ENCODE measurements around the gene ROR1.

The ROR1 gene

DNA sequence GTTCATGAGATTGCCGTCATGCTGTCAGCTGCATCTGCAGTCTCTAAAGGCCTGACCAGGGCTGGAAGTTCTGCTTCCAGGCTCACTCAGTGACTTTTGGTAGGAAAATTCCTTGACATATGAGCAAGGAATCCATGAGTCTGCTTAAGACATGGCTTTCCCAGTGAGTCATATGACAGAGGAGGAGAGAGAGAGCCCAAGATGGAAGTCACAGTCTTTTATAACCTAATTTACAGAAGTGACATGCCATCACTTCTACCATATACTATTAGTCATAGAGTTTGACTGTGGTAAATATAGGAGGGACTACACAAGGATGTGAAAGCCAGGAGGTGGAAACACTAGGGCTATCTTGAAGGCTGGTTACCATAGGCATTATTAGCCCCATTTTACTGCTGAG, 115.2 kb downstream of the ROR1 start:
- no peak for DNase-seq

DNA sequence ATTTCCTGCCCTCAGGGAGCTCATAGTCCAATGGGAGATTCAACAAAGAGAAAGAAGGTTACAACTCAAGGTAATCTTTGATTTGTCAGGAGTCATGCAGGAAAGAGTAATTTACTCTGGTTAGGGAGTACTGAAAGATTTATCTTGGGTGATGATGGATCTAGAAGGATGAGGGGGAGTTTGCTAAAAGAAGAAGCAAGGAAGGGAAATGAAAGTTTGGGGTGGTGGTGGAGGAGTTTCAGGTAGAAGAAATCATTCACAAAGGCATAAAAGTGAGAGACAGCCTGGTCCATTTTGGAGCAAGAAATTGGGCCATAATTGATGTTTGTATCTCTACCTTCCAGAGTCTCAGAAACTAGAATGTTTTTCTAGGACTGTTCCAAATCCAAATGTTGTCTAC, 116.7 kb downstream of the ROR1 start:
- no peak for DNase-seq

DNA sequence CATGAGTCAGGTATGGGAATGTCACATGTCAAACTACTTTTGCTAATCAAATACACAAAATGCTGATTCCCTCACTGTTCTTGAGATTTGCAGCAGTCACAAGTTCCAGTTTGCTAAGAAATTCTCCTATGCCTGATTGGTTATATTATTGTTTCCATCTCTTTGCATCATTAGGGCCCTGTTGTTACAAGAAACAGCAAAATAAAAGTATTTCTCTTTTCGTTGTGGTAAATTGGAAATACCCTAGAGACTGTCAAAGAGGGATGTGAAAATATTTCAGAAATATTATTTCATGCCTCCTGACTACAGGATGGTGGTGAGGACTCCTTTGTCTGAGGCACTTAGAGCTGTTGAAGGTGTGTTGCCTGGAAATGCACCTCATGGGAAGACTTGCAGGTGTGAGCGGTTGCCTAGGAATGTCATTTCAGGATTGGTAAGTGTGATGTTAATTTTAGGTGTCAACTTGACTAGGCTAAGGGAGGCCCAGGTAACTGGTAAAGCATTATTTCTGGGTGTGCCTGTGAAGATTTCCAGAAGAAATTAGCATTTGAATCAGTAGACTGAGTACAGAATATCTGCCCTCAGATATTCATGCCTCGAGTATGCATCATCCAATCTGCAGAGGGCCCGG, 117.4 kb downstream of the ROR1 start:
- no peak for DNase-seq

DNA sequence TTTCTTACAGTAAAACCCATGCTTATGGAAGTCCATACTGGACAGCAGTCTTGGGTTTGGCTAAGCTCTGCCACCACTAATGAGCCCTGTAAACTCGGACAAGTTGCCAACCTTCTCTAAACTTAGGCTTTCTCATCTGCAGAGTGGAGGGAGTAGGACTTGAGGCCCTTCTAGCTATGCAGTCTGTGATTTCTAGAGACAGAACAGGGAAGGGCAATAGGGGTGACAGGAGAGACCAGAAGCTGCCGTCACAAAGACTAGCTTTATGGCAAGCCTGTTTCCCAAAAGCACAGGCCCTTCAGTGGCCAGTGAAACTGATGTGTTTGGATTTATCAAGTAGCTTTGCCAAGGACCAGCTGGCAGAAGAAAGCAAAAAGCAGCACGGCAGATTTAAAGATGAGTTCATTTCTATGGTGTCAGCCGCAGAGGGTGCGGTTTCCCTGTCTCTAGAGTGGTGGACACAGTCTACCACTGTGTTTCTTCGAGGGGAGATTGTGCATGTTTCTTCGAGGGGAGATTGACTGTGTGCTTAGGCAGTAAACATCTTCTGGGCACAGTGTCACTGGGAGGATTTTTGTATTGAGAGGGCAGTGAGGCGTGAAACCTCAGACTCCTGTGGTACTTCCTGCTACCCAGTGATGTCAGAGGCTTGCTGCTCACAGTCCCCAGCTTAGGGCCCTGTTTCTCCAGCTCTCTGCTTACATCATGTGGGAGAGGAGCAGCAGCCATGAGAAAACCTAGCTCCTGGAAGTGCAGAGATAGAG, 119.0 kb downstream of the ROR1 start:
- peak; percentile 41 for DNase-seq

DNA sequence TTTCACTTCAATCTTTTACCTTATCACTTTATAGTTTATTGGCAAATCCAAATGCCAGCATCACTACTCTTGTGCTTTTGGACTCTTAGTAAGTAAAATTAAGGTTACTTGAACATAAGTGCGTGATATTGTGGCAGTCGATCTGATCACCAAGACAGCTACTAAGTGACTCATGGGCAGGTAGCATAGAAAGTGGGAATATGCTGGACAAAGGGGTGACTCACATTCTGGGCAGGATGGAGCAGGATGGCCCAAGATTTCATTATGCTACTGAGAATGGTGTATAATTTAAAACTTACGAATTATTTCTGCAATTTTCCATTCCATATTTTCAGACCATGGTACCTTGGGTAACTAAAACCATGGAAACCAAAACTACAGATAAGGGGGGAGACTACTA, 120.2 kb downstream of the ROR1 start:
- DNase-seq = no peak

DNA sequence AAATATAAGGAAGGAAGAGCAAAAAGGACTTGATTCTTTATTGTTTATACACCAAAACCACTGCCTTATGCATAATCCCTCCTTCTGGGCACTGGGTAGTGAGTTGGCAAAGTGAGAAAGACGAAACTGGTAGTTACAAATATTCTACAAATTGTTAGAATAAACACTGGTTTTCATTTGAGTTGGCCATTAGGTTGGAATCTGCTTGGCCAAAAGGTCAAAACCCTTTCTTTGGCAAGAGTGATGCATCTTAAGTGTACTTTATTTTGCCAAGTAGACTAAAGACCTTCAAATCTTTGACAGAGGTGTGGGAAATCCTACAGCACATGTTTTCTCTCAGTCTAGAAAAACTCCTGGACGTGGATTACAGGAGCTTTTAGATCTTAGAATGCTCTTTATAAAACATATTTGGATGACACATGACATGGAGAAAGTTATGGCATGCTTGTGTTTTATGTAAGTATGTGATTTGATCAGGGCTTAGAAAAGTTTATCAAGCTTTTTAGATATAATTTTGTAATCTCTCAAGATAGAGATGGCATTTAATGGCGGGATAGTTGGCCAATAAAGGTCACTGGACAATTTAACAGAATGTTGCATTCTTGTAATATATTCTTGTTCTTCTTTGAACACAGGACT, 120.9 kb downstream of the ROR1 start:
- no peak for DNase-seq

DNA sequence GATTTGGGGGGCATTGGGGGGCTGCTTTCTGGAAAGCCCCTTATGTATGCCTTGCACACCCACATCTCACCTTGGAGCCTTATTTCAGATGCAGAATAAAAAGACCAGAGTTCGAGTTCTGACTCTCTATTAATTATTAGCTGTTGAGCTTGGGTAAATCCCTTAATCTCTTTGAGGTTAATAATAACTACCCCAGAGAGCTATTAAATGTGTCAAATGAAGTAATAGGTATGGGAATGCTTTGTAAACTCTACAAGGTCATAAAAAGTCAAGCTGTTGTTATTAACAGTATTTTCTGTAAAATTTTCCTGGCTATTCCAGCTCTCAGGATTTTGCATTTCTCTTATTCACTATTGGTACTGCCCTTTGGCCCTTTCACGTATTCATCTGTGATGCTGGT, 122.9 kb downstream of the ROR1 start:
- DNase-seq = no peak

DNA sequence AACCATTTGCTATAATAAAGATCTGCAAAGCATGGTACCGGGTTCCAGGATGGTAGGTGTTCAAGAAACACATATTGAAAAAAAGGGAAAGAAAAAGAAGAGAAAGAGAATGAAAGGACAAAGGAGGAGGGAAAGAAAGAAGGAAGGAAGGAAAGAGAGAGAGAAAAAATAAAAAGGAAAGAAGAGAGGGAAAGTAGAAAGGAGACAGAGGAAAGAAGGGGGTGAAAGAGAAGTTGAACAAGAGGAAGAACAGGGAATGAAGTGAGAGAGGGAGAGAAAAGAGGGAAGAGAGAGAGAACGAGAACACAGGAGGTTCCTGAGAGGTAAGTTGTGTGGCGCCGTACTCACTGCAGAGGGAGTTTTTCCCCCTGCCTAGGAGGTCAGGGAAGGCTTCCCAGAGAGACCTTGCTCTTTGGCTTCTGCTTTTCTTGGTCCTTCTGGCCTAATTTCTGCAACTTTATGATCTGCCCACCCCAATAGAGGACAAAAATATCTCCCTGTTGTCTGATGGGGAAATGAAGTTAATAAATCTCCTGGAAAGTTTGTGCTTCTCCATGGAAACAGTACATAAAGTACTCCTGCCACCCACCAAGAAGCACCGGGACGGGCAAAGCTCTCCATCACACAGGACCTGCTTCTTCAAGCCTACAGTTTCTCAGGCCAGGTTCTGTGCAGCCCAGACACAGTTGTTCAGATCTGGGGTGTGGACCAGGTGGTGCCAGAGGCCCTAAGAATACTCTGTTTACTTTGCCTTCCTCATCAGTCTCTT, 124.8 kb downstream of the ROR1 start:
- DNase-seq = no peak

DNA sequence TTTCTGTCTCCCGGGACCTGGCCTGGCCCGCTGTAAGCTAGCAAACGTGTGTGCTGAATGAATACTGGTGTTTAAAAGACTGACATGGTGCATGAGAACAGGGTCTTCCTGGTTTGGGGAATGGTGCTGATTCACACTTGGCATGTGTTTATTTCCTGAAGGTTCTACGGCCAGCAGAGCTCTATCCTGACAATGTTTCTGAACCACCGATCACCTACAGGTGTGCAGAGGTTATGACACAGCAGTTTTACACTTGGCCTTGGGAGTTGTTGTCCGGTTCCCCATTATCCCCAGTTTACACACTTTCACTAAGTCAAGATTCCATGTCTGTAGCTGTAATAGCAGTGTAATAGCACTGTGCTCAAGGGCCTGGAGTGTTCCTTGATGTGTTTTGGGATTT, 127.3 kb downstream of the ROR1 start:
- DNase-seq = no peak

DNA sequence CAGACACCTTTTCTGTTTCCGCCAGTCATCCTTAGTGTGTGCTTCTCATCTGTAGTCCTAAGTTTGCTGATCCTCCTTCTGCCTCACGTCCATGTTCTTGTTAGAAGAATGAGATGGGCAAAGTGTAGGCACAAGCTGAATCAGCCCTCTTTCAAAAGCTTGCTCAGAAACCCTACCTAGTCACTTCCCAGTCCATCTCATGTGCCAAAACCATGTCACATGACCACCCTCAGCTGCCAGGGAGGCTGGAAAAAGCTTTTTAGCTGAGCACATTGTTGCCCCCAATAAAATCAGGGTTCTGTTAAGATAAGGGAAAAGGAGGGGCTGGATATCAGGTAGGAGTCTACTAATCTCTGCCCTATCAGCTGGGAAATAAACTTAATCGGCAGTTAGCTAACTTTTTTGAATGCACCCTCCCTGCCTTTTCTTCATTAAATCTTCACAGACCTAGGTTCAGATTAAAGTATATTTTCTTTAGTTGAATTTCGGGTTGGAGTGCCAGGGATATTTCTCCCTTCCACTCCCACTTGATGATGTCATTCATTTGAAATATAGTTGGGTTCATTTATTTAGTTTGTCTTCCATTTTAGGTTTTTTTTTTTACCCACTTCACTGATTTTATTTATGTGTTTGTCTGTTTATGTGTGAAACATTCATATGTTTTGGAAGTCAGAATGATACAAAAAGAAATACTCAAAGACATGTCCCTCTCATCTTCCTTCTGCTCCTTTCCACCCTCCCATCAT, 129.2 kb downstream of the ROR1 start:
- no peak for DNase-seq

DNA sequence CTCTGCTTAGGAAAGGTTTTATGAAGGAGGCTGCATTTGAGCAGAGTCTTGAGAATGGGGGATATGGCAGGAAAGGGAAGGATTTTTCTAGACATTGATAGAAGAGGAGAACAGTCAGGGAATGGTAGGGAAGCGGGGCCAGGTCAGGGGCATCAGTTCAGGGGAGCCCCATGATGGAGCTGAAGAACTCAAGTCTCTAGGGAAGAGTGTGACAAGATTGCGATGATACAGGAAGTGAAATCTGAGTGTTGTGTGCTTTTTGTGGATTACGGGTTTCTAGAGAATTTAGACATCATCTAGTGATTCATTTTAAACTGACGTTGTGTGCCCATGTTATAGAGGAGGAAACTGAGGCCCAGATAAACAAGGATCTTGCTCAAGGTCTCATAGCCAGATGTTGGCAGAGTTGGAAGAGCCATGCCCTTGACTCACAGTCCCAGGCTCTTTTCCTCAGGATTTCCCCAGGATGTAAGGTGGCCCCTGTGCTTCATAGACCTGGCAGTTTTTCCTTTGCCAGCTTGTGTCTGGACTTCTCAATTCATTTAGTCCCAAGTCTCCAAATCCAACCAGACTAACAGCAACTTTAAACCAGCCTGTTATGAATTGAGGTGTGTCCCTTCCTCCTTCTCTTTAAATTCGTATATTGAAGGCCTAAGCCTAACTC, 130.3 kb downstream of the ROR1 start:
- no peak for DNase-seq

DNA sequence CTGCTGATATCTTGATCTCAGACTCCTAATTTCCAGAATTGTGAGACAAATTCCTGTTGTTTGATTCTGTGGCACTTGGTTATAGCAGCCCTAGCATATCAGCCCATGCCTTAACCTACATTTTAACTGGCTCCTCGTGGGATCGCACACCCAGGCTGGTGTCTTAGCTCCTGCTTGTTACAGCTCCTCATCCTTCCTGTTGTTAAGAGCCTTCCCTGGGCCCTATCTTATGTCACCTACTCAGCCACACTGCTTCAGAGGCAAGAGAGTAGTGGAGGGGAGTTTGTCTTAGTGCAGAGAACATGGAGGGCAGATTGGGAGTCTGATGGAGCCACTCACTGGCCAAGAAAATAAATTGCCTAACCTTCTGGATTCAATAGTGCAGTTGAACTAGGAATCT, 131.0 kb downstream of the ROR1 start:
- no peak for DNase-seq

DNA sequence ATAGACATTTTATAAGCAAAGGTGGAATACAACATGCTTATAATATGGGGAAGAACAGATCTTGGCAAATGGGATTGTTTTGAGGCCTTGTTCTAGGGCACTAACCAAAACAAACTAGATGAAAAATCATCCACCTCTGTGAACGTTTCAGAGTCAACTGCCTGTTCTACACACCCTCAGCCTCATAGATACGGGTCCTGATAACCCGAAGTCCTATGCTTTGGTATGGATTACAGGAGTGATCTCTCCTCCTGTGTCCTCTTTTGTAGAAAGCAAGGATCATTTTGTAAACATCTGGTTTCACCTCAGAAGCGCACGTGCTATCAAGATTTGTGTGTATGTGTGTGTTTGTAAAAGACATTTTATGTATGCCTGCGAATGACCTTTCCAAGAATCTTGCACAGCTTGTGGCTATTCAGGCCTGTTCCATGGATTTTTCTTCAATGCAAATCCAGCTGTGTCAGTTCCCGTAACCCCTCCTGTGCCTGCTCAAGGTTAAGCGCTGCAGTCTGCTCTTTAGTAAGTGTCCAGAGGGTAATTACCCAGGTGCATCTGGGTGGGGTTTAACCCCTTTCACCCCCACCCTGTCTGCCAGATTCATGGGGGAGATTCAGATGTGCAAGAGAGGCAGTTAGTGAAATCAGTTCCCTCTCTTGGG, 132.4 kb downstream of the ROR1 start:
- DNase-seq = peak; percentile 12

DNA sequence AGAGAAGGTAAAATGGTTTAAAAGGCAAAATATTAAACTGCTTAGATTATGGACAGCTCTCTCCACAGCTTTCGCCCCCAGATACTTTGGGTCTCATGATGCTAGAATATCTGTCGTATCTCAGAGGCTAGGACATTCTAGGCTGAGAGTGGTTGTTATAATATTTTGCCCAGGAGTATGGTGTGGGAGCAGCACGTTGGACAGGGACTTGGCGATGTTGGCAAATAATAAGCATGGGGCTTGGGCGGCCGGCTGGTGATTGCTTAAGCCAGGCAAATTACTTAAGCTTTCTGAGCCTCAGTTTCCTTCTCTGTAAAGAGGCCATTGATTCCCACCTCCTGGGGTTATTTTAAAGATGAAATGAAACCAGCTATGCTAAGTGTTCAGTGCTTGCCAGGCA, 133.2 kb downstream of the ROR1 start:
- no peak for DNase-seq

DNA sequence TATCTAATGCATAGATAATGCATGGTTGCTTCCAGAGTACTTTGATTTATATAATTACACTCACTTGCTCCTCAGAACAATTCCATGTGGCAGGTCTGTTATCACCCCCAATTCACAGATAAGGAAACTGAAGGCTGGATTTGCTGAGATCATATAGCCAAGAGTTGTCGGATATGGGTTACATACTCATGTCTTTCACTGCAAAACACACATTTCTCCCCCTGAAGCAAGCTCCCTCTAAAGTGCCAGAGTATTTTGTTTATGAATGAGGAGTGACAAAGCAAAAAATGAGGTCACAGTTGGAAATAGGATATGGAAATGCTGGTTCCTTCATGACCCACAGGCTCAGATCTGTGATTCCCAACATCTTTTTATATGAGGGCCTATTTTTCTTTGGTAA, 134.2 kb downstream of the ROR1 start:
- no peak for DNase-seq

DNA sequence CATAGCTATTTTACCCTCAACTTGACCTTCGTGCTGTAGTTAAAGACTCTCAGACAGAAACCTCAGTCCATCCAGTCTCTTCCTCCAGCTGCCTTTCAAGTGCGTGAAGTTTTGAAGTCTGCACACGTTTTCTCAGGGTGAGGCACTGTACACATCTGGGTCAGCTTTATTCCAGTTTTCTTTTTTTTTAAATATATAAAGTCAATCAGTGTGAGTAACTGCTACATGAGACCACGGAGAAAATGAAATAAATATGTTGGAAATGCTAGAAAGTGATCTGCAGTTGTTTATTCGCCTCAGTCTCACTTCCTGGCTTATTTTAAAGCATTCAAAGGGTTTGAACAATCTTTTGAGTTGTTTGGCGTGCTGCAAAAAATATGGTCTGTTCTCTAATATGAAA, 135.7 kb downstream of the ROR1 start:
- DNase-seq = no peak

DNA sequence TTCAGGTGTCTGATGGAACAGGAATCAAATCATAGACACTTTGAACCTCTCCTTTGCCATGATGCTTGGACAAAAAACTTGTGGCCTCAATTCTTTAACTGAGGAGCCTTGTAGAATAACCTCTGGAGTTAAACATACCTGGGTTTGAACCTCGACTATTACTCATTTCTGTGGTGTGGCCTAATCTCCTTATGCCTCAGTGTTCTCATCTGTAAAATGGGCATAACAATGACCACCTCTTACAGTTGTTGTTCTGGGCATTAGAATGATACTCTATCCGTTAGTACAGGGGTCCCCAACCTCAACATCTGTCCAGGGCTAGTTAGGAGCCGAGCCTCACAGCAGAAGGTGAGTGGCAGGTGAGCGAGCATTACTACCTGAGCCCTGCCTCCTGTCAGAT, 137.2 kb downstream of the ROR1 start:
- no peak for DNase-seq

DNA sequence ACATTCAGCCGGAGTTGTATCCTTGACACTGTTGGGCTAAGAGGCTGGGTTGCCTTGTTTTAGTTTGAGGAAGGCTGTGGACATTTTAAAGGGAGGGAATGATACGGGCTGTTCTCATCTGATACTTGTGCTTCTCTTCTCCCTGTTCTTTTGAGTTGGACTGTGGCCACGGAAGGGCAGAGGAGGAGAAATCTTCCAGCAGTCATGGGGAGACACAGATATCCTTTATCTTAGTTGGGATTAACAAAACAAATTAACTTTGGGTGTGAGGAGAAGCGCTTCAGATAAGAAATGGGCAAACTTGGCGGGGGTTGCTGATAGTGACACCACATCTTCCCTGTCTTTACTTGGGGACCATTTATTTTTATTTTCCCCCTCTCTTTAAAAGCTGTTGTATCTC, 138.8 kb downstream of the ROR1 start:
- no peak for DNase-seq

DNA sequence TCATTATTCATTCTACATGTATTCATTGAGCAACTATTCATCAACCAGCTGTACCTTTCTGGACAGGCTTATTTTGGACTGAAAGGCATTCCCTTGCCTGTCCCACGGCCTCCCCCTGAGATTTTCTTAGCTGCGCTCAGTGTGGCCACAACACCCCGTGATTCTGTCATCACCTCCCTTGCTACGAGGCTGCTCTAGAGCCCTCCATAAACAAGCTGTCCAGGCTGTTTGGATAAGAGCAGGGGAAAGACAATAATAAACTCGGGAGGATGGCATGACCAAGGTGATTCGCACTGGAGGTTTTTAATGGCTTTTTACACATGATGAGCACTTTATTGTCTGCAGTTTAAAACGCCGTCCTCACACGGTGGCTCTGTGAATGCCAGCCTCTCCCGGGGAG, 139.7 kb downstream of the ROR1 start:
- DNase-seq = no peak

DNA sequence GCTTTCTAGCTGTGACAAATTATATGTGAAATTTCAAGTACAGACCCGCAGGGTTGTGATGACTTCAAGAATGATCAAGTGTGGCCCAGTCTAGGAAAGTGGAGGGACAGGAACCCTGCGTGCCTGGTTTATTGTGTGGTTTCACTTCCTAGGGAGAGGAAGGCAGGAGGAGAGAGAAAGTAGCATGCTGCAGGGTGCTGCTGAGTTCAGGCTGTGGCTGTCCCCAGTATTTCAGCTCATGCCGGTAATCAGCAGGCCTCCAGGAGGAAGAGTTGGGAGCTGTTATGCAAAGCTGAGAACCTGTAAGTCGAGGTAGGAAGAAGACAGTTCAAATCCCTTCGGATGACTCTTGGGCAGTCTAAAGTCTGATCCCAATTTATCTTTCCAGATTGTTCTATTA, 140.4 kb downstream of the ROR1 start:
- DNase-seq = no peak

DNA sequence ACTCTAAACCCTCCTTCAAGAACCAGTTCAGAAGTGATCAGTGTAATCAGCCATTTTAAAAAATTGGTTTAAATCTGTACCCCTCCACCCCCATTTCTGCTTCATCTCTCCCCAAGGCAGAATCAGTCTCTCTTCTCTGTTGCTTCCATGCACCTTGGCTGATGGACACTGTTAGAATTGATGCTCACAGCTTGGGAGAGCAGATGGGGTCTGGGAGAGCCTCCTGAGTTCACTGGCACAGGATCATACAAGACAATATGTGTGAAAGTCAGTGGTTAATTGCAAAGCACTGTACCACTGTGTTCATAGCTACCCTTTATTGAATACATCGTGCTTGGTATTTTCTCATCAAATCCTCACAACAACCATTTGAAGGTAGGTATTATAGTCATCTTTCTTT, 140.9 kb downstream of the ROR1 start:
- no peak for DNase-seq

DNA sequence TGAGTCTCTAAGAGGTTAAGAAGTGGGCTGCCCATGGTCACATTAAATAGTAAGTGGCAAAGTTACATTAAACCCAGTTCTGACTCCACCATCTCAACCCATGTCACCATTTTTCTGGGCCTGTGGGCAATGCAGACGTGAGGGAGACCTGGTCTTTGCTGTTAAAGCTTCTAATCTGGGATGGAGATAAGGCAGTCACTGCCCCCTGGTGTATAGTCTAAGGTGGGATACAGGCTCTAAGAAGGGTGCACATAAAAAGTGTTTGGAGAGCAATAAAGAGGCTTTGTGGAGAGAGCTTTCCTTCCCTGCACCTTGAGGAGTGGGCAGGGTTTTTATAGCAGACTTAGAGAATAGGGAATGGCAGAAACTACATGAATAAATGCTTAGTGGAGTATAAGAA, 141.3 kb downstream of the ROR1 start:
- DNase-seq = no peak

Measured in NCI-H2171 (cell line).